Sigmoid colon (tissue), 4 donors: ENCODE data around the gene PSKH1.

Source experiments
- POLR2AphosphoS5 ChIP-seq, 4 donors: sonication (generic); formaldehyde crosslinking; IDR thresholded peaks; one replicate each; pipeline ENCODE4 v1.6.1; 2017; ENCODE audit warnings: antibody characterized with exemption in 4 of 4
- TF ChIP-seq, protein P1 (sequence below), 4 experiments: fragments of 450-650 bp in 3 of 4; fragments of 200-600 bp in 1 of 4; IDR thresholded peaks; one replicate each; pipeline ENCODE4 v1.5.1; 2016 to 2019; ENCODE audit warnings: antibody characterized with exemption in 4 of 4, mild to moderate bottlenecking in 3 of 4, moderate library complexity in 2 of 4

DNA sequence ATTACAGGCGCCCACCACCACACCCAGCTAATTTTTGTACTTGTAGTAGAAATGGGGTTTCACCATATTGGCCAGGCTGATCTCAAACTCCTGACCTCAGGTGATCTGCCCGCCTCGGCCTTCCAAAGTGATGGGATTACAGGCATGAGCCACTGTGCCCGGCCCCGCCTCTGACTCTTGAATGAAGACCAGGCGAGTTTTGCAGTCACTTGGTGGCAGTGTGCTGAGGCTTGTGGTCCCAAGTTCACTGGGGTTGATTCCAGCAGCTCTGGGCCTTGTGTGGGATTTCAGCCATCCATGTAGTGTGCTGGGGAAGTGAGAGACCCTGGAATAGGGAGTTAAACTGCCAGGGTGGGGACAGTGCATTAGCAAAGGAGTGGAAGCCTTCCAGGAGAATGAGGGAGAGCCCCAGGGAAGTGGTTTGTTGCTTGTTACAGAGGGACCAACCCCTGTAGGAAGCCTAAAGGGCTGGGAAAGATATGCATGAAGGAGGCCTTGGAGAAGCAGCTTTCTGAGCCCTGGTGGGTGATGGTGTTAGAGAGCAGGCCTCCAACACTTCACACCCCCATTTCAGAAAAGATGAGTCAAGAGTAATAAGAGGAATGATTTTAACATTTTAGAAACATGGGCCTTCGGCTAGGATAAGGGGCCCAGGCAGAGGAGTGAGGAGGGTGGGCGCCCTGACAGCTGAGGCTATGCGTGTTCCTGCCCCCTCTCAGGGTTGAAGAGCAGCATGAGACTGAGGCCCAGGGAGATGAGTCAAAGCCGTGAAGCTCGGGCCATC lies 14.5 kb downstream of the PSKH1 start:
- TF ChIP-seq, protein P1, sequence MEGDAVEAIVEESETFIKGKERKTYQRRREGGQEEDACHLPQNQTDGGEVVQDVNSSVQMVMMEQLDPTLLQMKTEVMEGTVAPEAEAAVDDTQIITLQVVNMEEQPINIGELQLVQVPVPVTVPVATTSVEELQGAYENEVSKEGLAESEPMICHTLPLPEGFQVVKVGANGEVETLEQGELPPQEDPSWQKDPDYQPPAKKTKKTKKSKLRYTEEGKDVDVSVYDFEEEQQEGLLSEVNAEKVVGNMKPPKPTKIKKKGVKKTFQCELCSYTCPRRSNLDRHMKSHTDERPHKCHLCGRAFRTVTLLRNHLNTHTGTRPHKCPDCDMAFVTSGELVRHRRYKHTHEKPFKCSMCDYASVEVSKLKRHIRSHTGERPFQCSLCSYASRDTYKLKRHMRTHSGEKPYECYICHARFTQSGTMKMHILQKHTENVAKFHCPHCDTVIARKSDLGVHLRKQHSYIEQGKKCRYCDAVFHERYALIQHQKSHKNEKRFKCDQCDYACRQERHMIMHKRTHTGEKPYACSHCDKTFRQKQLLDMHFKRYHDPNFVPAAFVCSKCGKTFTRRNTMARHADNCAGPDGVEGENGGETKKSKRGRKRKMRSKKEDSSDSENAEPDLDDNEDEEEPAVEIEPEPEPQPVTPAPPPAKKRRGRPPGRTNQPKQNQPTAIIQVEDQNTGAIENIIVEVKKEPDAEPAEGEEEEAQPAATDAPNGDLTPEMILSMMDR (IDR thresholded peaks at IDR 0.05) = no peak
- TF ChIP-seq POLR2AphosphoS5 (IDR thresholded peaks at IDR 0.05) = no peak
